Measurements from ENCODE around the gene KIF24.
A peak's percentile ranks its signal among the peaks of the same experiment; 100 is the strongest.
"Not testable (repeated sequence)": the region's sequence is repeated elsewhere in the genome, so short reads cannot be mapped to it uniquely, and the experiment has no call there.

KIF24 gene
- total RNA-seq: 0.24 to 1.5 (median 0.99) reads per million in 4 donors

GRCh38 chr9:34328987-34329832, at the start of gene KIF24, which contains the start of gene NUDT2:
Gene KIF24 (minus strand): TSS chr9:34329268. CDS start chr9:34311346, 17,922 bp downstream.
Gene NUDT2 (plus strand): TSS chr9:34329569. CDS start chr9:34339040, 9,471 bp downstream.
- DNase-seq: peak; percentile 91 to 100 (median 95)

GRCh38 chr9:34378376-34379060, 49.5 kb upstream of the KIF24 start:
- no peak for DNase-seq

- no peak for DNase-seq
Measured at GRCh38 chr9:34377404-34377746, 48.3 kb upstream of the KIF24 start.

- DNase-seq: peak; percentile 92 to 98 (median 95)
Measured at GRCh38 chr9:34376596-34377403, 47.7 kb upstream of the KIF24 start, which contains the start of gene MYORG. Gene MYORG (minus strand): TSS chr9:34376898. CDS start chr9:34372943, 3,955 bp downstream.

- peak in 4 of 5 donors; percentile 40 to 62 (median 46) for DNase-seq
Measured at GRCh38 chr9:34375901-34376595, 47.0 kb upstream of the KIF24 start.

- DNase-seq: no peak
Measured at GRCh38 chr9:34374905-34375552, 46.0 kb upstream of the KIF24 start.

GRCh38 chr9:34374339-34374738, 45.3 kb upstream of the KIF24 start:
- no peak for DNase-seq

- DNase-seq: no peak
Measured at GRCh38 chr9:34373749-34374148, 44.7 kb upstream of the KIF24 start.

GRCh38 chr9:34372467-34373011, 43.5 kb upstream of the KIF24 start:
- no peak for DNase-seq

- DNase-seq: no peak
Measured at GRCh38 chr9:34371886-34372466, 42.9 kb upstream of the KIF24 start.

- DNase-seq: peak in 2 of 5 donors; percentile 15 to 20
Measured at GRCh38 chr9:34370970-34371880, 42.2 kb upstream of the KIF24 start.

- no peak for DNase-seq
Measured at GRCh38 chr9:34370335-34370969, 41.4 kb upstream of the KIF24 start.

GRCh38 chr9:34369636-34370035, 40.6 kb upstream of the KIF24 start:
- DNase-seq: no peak

GRCh38 chr9:34368796-34369195, 39.7 kb upstream of the KIF24 start:
- not testable (repeated sequence) for DNase-seq

- not testable (repeated sequence) for DNase-seq
Measured at GRCh38 chr9:34367751-34368410, 38.8 kb upstream of the KIF24 start.

GRCh38 chr9:34366365-34366764, 37.3 kb upstream of the KIF24 start:
- no peak for DNase-seq

GRCh38 chr9:34365282-34365681, 36.2 kb upstream of the KIF24 start:
- no peak for DNase-seq

- peak in 1 of 5 donors; percentile 48 for DNase-seq
Measured at GRCh38 chr9:34363619-34364351, 34.7 kb upstream of the KIF24 start.

Data from T-helper 1 cell (primary cell).